SK-N-SH (cell line): ENCODE measurements around the gene CRYBG1. TPM values are rescaled to one million over a fixed set of nuclear protein-coding genes. Genes with fewer than 3 reads are reported as not detected.

Experiments
- CTCF ChIA-PET: fragments of 300-600, 350-600 bp; formaldehyde crosslinking; extraction: SDS; loops from one replicate; lab custom pipeline; 2021; lab: Yijun Ruan, JAX
- POLR2A ChIA-PET: fragments of 350-600 bp; sonication (Branson Sonifier 250); formaldehyde crosslinking; extraction: SDS; loops from one replicate; lab custom pipeline; 2020; ENCODE audit warnings: antibody characterized with exemption, inconsistent platforms; lab: Yijun Ruan, JAX
- DNase-seq: peaks from one replicate; pipeline ENCODE4 v3.0.0; 2012
- H2AFZ ChIP-seq: fragments of 200-600 bp; sonication (generic); 2 replicates; pipeline ENCODE4 v1.8.1; 2016; ENCODE audit warnings: antibody characterized with exemption, mild to moderate bottlenecking, low read depth
- H3F3A ChIP-seq: fragments of 200-600 bp; sonication (generic); replicated peaks from 2 replicates; pipeline ENCODE3; 2016; ENCODE audit warnings: antibody characterized with exemption, mild to moderate bottlenecking; ENCODE audit not compliant: insufficient read depth
- H3K27ac ChIP-seq, 2 experiments: fragments of 200-500 bp in 1 of 2; fragments of 200-600 bp in 1 of 2; sonication (Bioruptor generic) in 1 of 2; sonication (generic), shearing (Covaris generic) in 1 of 2; 2 replicates each; pipeline versions ENCODE4 v1.5.1 to v1.6.1; 2014 to 2016; ENCODE audit warnings: low read depth in 2 of 2, inconsistent platforms in 1 of 2, low read length in 1 of 2, mild to moderate bottlenecking in 1 of 2, mixed read lengths in 1 of 2
- H3K27me3 ChIP-seq: fragments of 200-600 bp; sonication (generic), shearing (Covaris generic); 2 replicates; pipeline ENCODE4 v1.6.1; 2016; ENCODE audit warnings: mixed run types; ENCODE audit not compliant: insufficient read depth
- H3K36me3 ChIP-seq, 2 experiments: fragments of 200-500 bp in 1 of 2; fragments of 200-600 bp in 1 of 2; sonication (Bioruptor generic) in 1 of 2; sonication (generic) in 1 of 2; replicated peaks in 1 of 2; 2 replicates each; pipeline versions ENCODE3 to v1.5.1; 2014 to 2016; ENCODE audit warnings: low read length in 1 of 2, mild to moderate bottlenecking in 1 of 2; ENCODE audit not compliant: insufficient read depth in 2 of 2, control insufficient read depth in 1 of 2
- H3K4me1 ChIP-seq, 2 experiments: fragments of 200-500 bp in 1 of 2; fragments of 200-600 bp in 1 of 2; sonication (Bioruptor generic) in 1 of 2; sonication (generic), shearing (Covaris generic) in 1 of 2; 2 replicates each; pipeline versions ENCODE4 v1.5.1 to v1.6.1; 2014 to 2016; ENCODE audit warnings: low read depth in 1 of 2, low read length in 1 of 2, mixed run types in 1 of 2; ENCODE audit not compliant: insufficient read depth in 2 of 2, control insufficient read depth in 1 of 2
- H3K4me2 ChIP-seq: fragments of 200-600 bp; sonication (generic), shearing (Covaris generic); 2 replicates; pipeline ENCODE4 v1.6.1; 2017; ENCODE audit warnings: mixed run types
- H3K4me3 ChIP-seq, 2 experiments: fragments of 200-500 bp in 1 of 2; fragments of 200-600 bp in 1 of 2; sonication (Bioruptor generic) in 1 of 2; sonication (generic), shearing (Covaris generic) in 1 of 2; 2 replicates each; pipeline versions ENCODE4 v1.5.1 to v1.8.1; 2014 to 2016; ENCODE audit warnings: low read depth in 2 of 2, inconsistent platforms in 1 of 2, low read length in 1 of 2, mild to moderate bottlenecking in 1 of 2, mixed read lengths in 1 of 2, moderate library complexity in 1 of 2
- H3K79me2 ChIP-seq: fragments of 200-600 bp; sonication (generic); 2 replicates; pipeline ENCODE4 v1.8.1; 2017; ENCODE audit warnings: mild to moderate bottlenecking; ENCODE audit not compliant: insufficient read depth
- H3K9ac ChIP-seq: fragments of 200-600 bp; sonication (generic); 2 replicates; pipeline ENCODE4 v1.6.1; 2017; ENCODE audit warnings: mixed run types
- H3K9me2 ChIP-seq: fragments of 200-600 bp; sonication (generic); 2 replicates; pipeline ENCODE4 v1.6.1; 2017; ENCODE audit warnings: mixed run types
- H3K9me3 ChIP-seq: fragments of 200-600 bp; sonication (generic); 2 replicates; pipeline ENCODE4 v1.6.1; 2017; ENCODE audit warnings: mixed run types, mild to moderate bottlenecking, moderate library complexity
- H4K20me1 ChIP-seq: fragments of 200-600 bp; sonication (generic); 2 replicates; pipeline ENCODE4 v1.6.1; 2017; ENCODE audit warnings: mild to moderate bottlenecking, mixed run types; ENCODE audit not compliant: insufficient read depth
- EP300 ChIP-seq, 2 experiments: IDR thresholded peaks; 2 replicates each; pipeline versions ENCODE4 v1.4.0 to v1.6.1; 2012; ENCODE audit warnings: borderline replicate concordance in 1 of 2, low read depth in 1 of 2, low read length in 1 of 2
- EZH2phosphoT487 ChIP-seq: fragments of 200-600 bp; sonication (generic); IDR thresholded peaks from 2 replicates; pipeline ENCODE4 v1.6.1; 2017; ENCODE audit warnings: low read depth, mixed run types, mild to moderate bottlenecking, antibody characterized with exemption, moderate library complexity, borderline replicate concordance
- FOSL2 ChIP-seq: IDR thresholded peaks from 2 replicates; pipeline ENCODE4 v1.4.0; 2012; ENCODE audit warnings: low read depth, mild to moderate bottlenecking, moderate library complexity, borderline replicate concordance
- FOXJ3 ChIP-seq: sonication (generic); formaldehyde crosslinking; IDR thresholded peaks from 2 replicates; pipeline ENCODE4 v1.5.1; 2020; ENCODE audit warnings: mild to moderate bottlenecking, missing genetic modification reagents
- FOXM1 ChIP-seq: IDR thresholded peaks from 2 replicates; pipeline ENCODE4 v1.4.0; 2012; ENCODE audit warnings: low read depth, mild to moderate bottlenecking
- MEF2A ChIP-seq: IDR thresholded peaks from 2 replicates; pipeline ENCODE4 v1.4.0; 2012; ENCODE audit warnings: low read depth, borderline replicate concordance
- MXI1 ChIP-seq: IDR thresholded peaks from 2 replicates; pipeline ENCODE4 v1.6.1; 2012; ENCODE audit warnings: mild to moderate bottlenecking, low read depth, low read length, improper control_type of control experiment
- NFIC ChIP-seq: IDR thresholded peaks from 2 replicates; pipeline ENCODE4 v1.4.0; 2012; ENCODE audit warnings: borderline replicate concordance
- NRF1 ChIP-seq: IDR thresholded peaks from 2 replicates; pipeline ENCODE4 v1.6.1; 2012; ENCODE audit warnings: low read depth, mild to moderate bottlenecking, low read length
- RCOR1 ChIP-seq: fragments of 150-350 bp; IDR thresholded peaks from 2 replicates; pipeline ENCODE4 v1.6.1; 2017; ENCODE audit warnings: antibody characterized with exemption, low read length
- REST ChIP-seq: IDR thresholded peaks from 2 replicates; pipeline ENCODE4 v1.6.1; 2012; ENCODE audit warnings: mild to moderate bottlenecking, low read depth, low read length, moderate library complexity
- RFX5 ChIP-seq: IDR thresholded peaks from 2 replicates; pipeline ENCODE4 v1.6.1; 2012; ENCODE audit warnings: mild to moderate bottlenecking, improper control_type of control experiment, low read length
- SIN3A ChIP-seq: IDR thresholded peaks from 2 replicates; pipeline ENCODE4 v1.6.1; 2012; ENCODE audit warnings: low read depth, mild to moderate bottlenecking, low read length, moderate library complexity, borderline replicate concordance
- TAF1 ChIP-seq: IDR thresholded peaks from 2 replicates; pipeline ENCODE4 v1.6.1; 2012; ENCODE audit warnings: low read depth, mild to moderate bottlenecking, low read length, moderate library complexity, borderline replicate concordance
- TCF12 ChIP-seq: IDR thresholded peaks from 2 replicates; pipeline ENCODE4 v1.4.0; 2012
- TEAD4 ChIP-seq: IDR thresholded peaks from 2 replicates; pipeline ENCODE4 v1.4.0; 2012; ENCODE audit warnings: mild to moderate bottlenecking, borderline replicate concordance; ENCODE audit not compliant: insufficient read depth
- ZBTB33 ChIP-seq: IDR thresholded peaks from 2 replicates; pipeline ENCODE4 v1.4.0; 2012; ENCODE audit warnings: low read depth, borderline replicate concordance
- WGBS: methylation state at CpG from one replicate; pipeline ENCODE4 v1.1.6; 2017; ENCODE audit warnings: low lambda C conversion rate; 5-methylcytosine and 5-hydroxymethylcytosine counted together
- polyA plus RNA-seq, 3 experiments: library from polyadenylated mRNA; depleted of rRNA; stranded (reverse); fragments of >200 nt; gene quantifications; 2 replicates each; pipeline ENCODE4 v1.2.3, GENCODE V29; 2012

The CRYBG1 gene
- polyA plus RNA-seq, 1 of the 3 experiments (the other 2 are of a cell fraction): 13.8 TPM

DNA sequence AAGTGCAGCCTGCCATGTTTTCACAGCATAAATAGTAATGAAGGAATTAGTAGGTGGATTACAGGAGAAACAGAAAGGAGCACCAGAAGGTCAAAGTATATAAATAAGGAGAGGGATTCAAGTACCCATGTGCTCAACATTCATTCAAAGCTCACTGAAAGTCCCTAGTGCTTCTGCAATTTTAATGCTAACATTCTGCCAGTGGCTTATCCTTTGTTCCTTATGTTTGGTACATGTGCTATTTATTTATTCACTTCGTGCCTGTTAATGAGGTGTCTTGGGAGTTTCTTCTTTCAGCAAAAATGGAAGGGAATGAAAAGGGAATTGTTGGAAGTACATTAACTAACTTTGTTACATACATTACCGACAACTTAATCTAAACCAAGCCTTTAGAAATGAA lies 105.7 kb downstream of the CRYBG1 start:
- Histone ChIP-seq H3K9me3 (no peaks in the 10 kb centered on the region), H3F3A (no peaks in the 10 kb centered on the region), H3K9ac (no peak overlapping the region), H3K4me3 (no peak overlapping the region), H3K36me3 (no peaks in the 10 kb centered on the region), H3K4me2 (no peak overlapping the region), H3K27me3 (no peaks in the 10 kb centered on the region), H3K27ac (no peak overlapping the region), H3K79me2 (no peaks in the 10 kb centered on the region), H2AFZ (no peak overlapping the region), H3K4me1 (no peaks in the 10 kb centered on the region), H3K9me2 (no peaks in the 10 kb centered on the region), H4K20me1 (no peaks in the 10 kb centered on the region)
- TF ChIP-seq EZH2phosphoT487 (no peak), REST (no peak), FOSL2 (no peak), MXI1 (no peak), RFX5 (no peak), TCF12 (no peak), EP300 (IDR thresholded peaks at IDR 0.05; ENCODE audit: borderline replicate concordance in 1 of 2, low read depth in 1 of 2, low read length in 1 of 2) (no peak)
- DNase-seq: no peak
- CTCF ChIA-PET: interaction anchor here (1.5 to 2.0 kb wide), 3 partner anchors 25 to 513 kb away, joined by 4 to 7 read pairs (median 7); no protein-coding TSS in a partner anchor
- WGBS: 74% methylated on average over 2 of the region's 2 CpGs
- POLR2A ChIA-PET: no interaction called here

DNA sequence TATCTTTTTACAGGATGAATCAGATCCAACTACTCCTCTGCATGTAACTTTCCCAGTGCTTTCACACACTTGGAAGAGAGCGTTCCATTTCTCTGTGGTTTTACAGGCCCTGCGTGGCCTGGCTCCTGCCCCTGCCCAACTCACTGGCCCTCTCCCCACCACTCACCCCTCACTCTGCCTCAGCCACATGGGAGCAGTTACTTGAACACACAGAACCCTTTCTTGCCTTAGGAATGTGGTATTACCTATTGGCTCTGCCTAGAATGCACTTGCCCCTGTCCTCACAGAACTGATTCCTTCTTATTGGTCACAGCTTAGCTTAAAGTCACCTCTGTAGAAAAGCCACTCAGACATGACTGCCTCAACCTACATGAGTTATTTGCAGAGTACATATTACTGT lies 108.4 kb downstream of the CRYBG1 start:
- CTCF ChIA-PET: no interaction called here
- no peaks in the 10 kb centered on the region for H3K9me2 ChIP-seq
- no peaks in the 10 kb centered on the region for H3K36me3 ChIP-seq
- TF ChIP-seq MEF2A (no peak), FOXJ3 (CRISPR knock-in tag) (no peak), NFIC (no peak), TEAD4 (no peak), ZBTB33 (no peak), SIN3A (no peak), EZH2phosphoT487 (no peak), MXI1 (no peak), NRF1 (no peak), FOXM1 (no peak), RCOR1 (no peak), FOSL2 (no peak), REST (no peak), TAF1 (no peak)

More for the DNA sequence above, 108.4 kb downstream of the CRYBG1 start:
- no peak overlapping the region for H3K27ac ChIP-seq
- H2AFZ ChIP-seq: no peak overlapping the region
- no peak for DNase-seq
- no peaks in the 10 kb centered on the region for H3K79me2 ChIP-seq
- H3K4me3 ChIP-seq: no peak overlapping the region
- no peaks in the 10 kb centered on the region for H3K9me3 ChIP-seq
- no peak overlapping the region for H3K9ac ChIP-seq
- WGBS: 83% methylated on average over 2 of the region's 2 CpGs
- no peaks in the 10 kb centered on the region for H4K20me1 ChIP-seq
- POLR2A ChIA-PET: no interaction called here
- no peaks in the 10 kb centered on the region for H3K27me3 ChIP-seq
- H3K4me1 ChIP-seq: no peaks in the 10 kb centered on the region
- peaks cover under 1% of the 10 kb centered on the region for H3F3A ChIP-seq
- no peak overlapping the region for H3K4me2 ChIP-seq
